ENCODE results near the gene ADCY3. TPM values are rescaled to one million over a fixed set of nuclear protein-coding genes. Genes with fewer than 3 reads are reported as not detected.

ADCY3 gene
- total and polyA plus RNA-seq, 2 donors from 2014 or later = 21.1 to 44.6 TPM

DNA sequence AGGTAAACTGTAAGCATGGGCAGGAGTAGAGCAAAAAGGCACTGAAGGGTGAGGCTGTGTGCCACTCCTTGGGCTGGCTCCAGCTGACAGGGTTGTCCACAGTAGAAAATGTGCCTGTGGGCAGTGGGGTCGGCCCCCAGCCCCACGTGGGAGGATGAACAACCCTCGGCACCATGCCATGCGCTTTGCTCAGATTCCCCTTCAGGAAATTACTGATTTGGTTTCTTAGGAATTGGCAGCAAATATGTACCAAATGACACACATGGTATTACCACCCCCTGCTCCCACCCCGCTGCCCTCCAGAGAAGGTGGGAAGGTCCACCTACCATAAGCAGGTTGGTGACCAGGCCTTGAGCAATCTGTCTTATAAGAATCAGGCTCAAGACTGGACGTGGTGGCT lies 13.6 kb downstream of the ADCY3 start:
- Histone ChIP-seq H3K4me1 (ENCODE audit: control insufficient read depth in 2 of 3, insufficient read depth in 2 of 3, low read depth in 1 of 3, low read length in 3 of 3) (no peaks in the 10 kb centered on the region), H3K27me3 (ENCODE audit: control insufficient read depth, insufficient read depth, low read length) (no peaks in the 10 kb centered on the region), H3K36me3 (ENCODE audit: control insufficient read depth in 2 of 3, insufficient read depth in 3 of 3, low read length in 3 of 3) (no peaks in the 10 kb centered on the region), H3K9me3 (ENCODE audit: control insufficient read depth in 2 of 3, insufficient read depth in 1 of 3, low read length in 3 of 3) (peaks cover 0 to 3% (median 0%) of the 10 kb centered on the region in 3 donors), H3K27ac (ENCODE audit: low read depth in 2 of 2, low read length in 2 of 2) (no peak overlapping the region), H3K4me3 (ENCODE audit: low read length in 3 of 3) (no peak overlapping the region), H3K9ac (ENCODE audit: low read length in 3 of 3) (no peak overlapping the region)
- intact Hi-C loops (cut with DNase I) = no loop called here
- peak in 1 of 5 donors; percentile 26 for DNase-seq
- TF ChIP-seq, protein P1, sequence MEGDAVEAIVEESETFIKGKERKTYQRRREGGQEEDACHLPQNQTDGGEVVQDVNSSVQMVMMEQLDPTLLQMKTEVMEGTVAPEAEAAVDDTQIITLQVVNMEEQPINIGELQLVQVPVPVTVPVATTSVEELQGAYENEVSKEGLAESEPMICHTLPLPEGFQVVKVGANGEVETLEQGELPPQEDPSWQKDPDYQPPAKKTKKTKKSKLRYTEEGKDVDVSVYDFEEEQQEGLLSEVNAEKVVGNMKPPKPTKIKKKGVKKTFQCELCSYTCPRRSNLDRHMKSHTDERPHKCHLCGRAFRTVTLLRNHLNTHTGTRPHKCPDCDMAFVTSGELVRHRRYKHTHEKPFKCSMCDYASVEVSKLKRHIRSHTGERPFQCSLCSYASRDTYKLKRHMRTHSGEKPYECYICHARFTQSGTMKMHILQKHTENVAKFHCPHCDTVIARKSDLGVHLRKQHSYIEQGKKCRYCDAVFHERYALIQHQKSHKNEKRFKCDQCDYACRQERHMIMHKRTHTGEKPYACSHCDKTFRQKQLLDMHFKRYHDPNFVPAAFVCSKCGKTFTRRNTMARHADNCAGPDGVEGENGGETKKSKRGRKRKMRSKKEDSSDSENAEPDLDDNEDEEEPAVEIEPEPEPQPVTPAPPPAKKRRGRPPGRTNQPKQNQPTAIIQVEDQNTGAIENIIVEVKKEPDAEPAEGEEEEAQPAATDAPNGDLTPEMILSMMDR (IDR thresholded peaks at IDR 0.05; ENCODE audit: borderline replicate concordance, extremely low read depth, insufficient read depth) = no peak
- no peak for FAIRE-seq

DNA sequence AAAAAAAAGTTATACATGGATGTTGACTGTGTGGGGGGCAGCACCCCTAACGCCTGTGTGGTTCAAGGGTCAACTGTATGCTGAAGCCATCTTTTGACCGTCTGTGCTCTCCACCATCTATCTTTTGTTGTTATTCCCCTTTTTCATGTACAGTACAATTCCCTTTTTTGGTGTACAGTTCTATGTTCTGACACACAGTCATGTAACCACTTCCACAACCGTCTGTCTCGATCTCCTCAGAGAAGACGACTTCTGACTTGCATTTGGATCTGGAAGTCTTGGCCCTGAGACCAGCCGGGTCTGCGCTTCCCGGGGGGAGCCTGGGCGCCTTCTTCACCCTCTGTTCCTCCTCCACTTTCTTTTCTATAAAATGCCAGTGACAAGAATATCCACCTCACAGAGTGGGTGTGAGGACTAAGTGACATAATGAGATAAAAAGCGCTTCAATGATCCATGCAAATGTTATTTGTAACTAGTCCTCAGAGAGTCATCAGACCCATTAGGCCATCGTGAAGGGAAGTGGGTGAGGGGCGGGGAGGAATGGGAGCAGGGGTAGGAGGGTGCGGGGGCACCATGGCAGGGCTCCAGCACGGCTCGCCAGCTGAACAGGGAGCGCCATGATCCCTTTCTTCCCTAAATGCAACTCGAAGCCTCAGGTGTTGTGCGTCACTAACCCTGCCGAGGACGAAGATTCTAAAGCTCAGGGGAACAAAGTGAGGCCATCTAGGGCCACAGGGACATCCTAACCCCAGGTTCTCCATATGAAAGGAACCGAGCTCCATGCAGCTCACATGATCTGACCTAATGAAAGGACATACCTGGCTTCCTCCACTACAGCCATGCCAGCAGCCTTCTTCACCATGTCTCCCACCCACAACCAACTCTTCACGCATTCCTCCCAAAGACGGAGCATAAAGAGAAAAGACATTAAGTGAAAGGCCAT lies 16.6 kb downstream of the ADCY3 start:
- H3K4me1 ChIP-seq (ENCODE audit: control insufficient read depth in 2 of 3, insufficient read depth in 2 of 3, low read depth in 1 of 3, low read length in 3 of 3) = peaks cover 0 to 3% (median 0%) of the 10 kb centered on the region in 3 donors
- no peak overlapping the region for H3K4me3 ChIP-seq (ENCODE audit: low read length in 3 of 3)
- no peak for DNase-seq
- H3K27ac ChIP-seq (ENCODE audit: low read depth in 2 of 2, low read length in 2 of 2) = no peak overlapping the region
- FAIRE-seq = no peak
- H3K9me3 ChIP-seq (ENCODE audit: control insufficient read depth in 2 of 3, insufficient read depth in 1 of 3, low read length in 3 of 3) = no peaks in the 10 kb centered on the region
- H3K27me3 ChIP-seq (ENCODE audit: control insufficient read depth, insufficient read depth, low read length) = no peaks in the 10 kb centered on the region
- TF ChIP-seq, protein P1 (IDR thresholded peaks at IDR 0.05; ENCODE audit: borderline replicate concordance, extremely low read depth, insufficient read depth) = no peak
- no peak overlapping the region for H3K9ac ChIP-seq (ENCODE audit: low read length in 3 of 3)
- intact Hi-C loops (cut with DNase I) = no loop called here
- H3K36me3 ChIP-seq (ENCODE audit: control insufficient read depth in 2 of 3, insufficient read depth in 3 of 3, low read length in 3 of 3) = no peaks in the 10 kb centered on the region

GRCh38 chr2:24899361-24899910 lies 20.6 kb downstream of the ADCY3 start:
- DNase-seq = no peak
- FAIRE-seq = no peak
- H3K36me3 ChIP-seq (ENCODE audit: control insufficient read depth in 2 of 3, insufficient read depth in 3 of 3, low read length in 3 of 3) = no peaks in the 10 kb centered on the region
- H3K9ac ChIP-seq (ENCODE audit: low read length in 3 of 3) = no peak overlapping the region
- no peak overlapping the region for H3K4me3 ChIP-seq (ENCODE audit: low read length in 3 of 3)
- intact Hi-C loops (cut with DNase I) = no loop called here
- H3K9me3 ChIP-seq (ENCODE audit: control insufficient read depth in 2 of 3, insufficient read depth in 1 of 3, low read length in 3 of 3) = peaks cover 0 to 8% (median 0%) of the 10 kb centered on the region in 3 donors
- TF ChIP-seq, protein P1 (IDR thresholded peaks at IDR 0.05; ENCODE audit: borderline replicate concordance, extremely low read depth, insufficient read depth) = no peak
- peaks cover 0 to 3% (median 0%) of the 10 kb centered on the region in 3 donors for H3K4me1 ChIP-seq (ENCODE audit: control insufficient read depth in 2 of 3, insufficient read depth in 2 of 3, low read depth in 1 of 3, low read length in 3 of 3)
- H3K27me3 ChIP-seq (ENCODE audit: control insufficient read depth, insufficient read depth, low read length) = no peaks in the 10 kb centered on the region
- H3K27ac ChIP-seq (ENCODE audit: low read depth in 2 of 2, low read length in 2 of 2) = no peak overlapping the region
